NB4 (cell line): ENCODE measurements around the gene CRELD2.

Source experiments
- POLR2A ChIP-seq: IDR thresholded peaks from 2 replicates; pipeline ENCODE4 v1.6.1; 2011; ENCODE audit warnings: mild to moderate bottlenecking; ENCODE audit not compliant: insufficient read length; ENCODE audit errors: extremely low read depth
- TF ChIP-seq, protein P1 (sequence below): IDR thresholded peaks from one replicate; pipeline ENCODE4 v1.5.1; 2012; ENCODE audit warnings: low read depth, low read length

DNA sequence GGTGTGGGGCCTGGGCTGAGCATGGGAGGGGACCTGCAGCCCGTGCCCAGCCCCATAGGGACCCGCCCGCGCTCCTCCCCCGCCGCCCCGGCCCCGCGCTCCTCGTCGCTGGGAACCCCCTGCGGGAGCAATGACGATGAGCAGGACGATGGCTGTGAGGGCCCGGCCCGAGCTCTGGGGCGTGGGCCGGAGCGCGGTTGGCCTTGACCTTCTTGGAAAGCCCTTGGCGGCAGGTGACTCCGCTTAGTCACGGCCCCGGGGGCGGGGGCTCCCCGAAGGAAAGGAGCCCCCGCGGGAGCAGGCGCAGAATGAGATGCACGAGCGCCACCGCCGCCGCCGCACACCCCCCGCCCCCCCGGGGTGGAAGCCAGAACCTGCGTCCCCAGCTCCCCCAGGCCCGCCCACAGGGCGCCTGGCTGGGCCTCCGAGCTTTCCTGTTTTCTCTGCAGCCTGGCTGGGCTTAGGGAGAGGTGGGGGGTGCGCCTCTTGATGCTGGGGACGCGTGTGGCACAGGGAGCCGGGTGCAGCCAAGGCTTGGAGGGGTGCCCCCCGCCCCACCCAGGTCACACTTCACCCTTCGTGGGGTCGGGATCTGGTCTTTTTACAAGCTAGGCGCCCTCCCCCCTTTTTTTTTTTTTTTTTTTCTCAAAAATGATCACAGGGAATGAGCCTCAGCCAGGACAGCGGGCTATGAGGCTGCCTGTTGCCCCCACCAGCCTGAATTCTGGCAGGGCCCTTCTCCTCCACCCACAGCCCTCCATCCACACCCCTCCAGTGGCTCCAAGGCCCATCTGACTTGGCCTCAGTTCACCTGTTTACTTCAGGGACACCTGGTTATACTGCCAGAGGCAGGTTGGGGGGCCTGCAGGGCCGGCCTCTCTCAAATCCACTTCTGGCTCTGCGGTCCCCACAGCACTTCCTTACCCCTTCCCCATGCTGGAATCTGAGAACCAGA lies 17.9 kb downstream of the CRELD2 start:
- TF ChIP-seq POLR2A = no peak
- TF ChIP-seq, protein P1, sequence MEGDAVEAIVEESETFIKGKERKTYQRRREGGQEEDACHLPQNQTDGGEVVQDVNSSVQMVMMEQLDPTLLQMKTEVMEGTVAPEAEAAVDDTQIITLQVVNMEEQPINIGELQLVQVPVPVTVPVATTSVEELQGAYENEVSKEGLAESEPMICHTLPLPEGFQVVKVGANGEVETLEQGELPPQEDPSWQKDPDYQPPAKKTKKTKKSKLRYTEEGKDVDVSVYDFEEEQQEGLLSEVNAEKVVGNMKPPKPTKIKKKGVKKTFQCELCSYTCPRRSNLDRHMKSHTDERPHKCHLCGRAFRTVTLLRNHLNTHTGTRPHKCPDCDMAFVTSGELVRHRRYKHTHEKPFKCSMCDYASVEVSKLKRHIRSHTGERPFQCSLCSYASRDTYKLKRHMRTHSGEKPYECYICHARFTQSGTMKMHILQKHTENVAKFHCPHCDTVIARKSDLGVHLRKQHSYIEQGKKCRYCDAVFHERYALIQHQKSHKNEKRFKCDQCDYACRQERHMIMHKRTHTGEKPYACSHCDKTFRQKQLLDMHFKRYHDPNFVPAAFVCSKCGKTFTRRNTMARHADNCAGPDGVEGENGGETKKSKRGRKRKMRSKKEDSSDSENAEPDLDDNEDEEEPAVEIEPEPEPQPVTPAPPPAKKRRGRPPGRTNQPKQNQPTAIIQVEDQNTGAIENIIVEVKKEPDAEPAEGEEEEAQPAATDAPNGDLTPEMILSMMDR = no peak
